HG03342 (cell line): Measurements from ENCODE around the gene E2F2.
"Not testable (repeated sequence)": the region's sequence is repeated elsewhere in the genome, so short reads cannot be mapped to it uniquely, and the experiment has no call there.

Experiments used
- ATAC-seq: cut with Tn5 transposase; IDR thresholded peaks from one replicate; pipeline ENCODE4 v1.9.1; 2021; ENCODE audit warnings: mild to moderate bottlenecking, moderate library complexity; ENCODE audit not compliant: unreplicated experiment

E2F2 gene

DNA sequence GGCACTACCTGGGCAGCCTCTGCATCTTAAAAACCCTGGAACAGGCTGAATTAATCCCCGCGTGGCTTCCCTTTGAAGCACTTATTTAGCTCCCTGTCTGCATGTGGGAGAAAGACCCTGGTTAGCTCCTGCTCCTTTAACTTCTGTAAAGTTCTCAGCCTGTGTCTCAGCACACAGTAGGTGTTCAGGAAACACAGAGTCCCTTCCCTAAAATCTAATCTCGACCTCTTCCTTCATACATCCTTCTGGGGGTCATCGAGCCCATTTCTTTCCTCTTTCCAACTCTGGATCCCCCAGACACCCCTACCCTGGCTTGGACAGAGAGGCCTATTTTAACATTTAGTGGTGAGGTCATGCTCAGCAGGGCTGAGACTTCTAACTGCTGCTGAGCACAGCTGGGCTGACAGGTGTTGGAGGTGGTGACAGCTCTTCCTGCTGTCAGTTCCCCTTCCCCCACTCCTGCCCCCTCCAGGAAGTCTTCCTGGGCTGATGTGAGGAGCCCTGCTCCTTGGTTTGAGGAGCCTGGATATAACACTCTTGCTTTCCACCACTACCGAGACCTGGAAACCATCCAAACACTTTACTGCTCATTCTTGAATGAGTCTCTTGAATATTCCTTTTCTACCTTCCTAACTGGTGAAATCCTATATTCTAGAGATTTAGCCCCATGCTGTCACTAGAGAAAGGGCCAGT is 5.3 kb downstream of the E2F2 start:
- peak; percentile 35 for ATAC-seq

DNA sequence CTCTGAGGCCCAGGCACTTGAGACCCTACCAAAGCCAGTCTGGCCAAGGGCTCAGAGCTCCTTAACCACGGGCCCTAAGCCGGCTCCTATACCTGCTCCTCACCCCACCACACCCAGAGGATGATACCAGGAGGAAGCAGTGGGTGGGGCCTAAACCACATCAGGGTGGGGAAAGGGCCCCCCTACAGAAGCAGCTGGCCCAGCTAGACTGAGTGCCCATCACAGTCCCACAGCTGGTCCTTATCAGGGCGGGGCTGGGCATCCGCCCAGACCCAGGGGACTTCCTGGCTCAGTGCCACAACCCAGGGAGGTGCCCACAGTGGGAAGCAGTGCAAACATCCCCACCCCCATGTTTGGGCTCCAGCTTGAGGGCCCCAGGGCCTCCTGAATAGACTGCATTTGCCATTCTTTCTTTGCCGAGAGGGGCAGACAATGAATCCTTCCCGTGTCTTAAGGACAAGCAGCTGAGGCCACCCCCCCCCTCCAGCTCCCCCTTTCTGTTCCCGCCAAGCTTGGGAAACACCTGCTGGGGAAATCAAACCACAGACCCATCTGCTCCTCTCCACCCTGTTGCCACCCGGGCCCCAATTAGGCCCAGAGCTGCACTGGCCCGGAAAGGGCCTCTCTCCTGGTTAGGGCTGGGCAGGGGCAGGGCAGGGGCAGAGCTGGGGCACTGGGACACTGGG is 6.2 kb downstream of the E2F2 start:
- ATAC-seq, result no peak

DNA sequence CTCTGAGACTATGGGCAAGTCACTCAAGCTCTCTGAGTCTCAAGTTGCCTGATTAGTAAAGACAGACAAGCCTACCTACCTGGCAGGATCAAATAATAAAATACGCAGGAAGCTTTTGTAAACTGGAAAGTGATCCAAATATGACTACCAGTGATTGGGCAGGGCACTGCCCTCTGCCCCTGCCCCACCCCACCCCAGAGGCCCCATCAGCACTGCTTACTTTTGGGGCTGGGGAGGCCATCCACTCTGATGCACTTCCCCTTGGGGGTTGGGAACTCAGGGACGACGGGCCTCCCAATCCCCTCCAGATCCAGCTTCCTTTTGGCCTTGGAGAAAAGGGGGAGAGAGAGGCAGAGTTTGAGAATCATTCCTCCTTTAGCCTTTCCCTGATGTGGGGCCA is 6.9 kb downstream of the E2F2 start:
- ATAC-seq, result no peak

DNA sequence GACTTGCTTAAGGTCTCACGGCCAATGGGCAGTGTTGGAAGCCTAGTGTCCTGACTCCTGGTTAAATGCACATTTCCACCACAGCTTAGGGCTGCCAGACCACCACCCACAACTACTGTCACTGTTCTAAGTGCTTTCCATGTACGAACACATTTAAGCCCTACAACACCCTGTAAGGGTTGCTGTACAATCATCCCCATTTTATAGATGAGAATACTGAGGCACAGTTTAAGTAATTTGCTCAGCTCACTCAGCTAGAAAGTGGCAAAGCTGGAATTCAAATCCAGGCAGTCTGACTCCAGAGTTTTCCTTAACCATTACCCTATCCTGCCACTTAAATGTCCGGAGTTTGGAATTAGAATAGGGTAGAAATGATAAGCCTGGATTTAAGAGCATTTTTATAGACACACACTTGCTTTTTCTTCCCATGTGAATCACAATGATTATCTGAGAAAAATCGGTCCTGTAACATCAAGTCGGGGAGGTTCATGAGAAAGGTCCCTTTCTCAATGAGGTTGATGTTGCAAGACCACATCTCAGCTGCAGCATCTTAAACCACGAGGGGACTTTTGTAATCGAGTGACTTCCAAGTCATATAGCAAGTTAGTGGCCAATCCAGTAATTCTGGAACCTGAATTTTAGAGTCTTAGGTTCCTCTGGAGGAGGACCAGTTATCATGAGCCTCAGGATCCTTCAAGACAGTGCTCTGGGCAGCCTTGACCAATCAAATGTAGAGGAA is 8.6 kb downstream of the E2F2 start:
- ATAC-seq, result no peak

DNA sequence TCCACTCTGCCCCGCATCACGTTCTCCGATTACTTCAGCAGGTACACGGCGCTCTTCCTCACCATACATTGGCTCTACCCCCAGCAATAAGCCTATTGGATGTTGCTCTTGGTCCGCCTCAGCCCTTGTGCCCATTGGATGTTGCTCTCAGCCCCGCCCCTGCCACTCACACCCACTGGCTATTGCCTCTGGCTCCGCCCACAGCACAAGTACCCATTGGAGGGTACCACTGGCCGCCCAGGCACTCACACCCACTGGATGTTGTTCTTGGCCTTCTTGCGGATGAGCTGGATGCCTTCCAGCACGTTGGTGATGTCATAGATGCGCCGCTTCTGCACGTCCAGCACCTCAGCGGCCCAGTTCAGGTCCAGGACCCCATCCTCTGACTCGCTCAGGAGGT is 9.4 kb downstream of the E2F2 start:
- ATAC-seq, result no peak

DNA sequence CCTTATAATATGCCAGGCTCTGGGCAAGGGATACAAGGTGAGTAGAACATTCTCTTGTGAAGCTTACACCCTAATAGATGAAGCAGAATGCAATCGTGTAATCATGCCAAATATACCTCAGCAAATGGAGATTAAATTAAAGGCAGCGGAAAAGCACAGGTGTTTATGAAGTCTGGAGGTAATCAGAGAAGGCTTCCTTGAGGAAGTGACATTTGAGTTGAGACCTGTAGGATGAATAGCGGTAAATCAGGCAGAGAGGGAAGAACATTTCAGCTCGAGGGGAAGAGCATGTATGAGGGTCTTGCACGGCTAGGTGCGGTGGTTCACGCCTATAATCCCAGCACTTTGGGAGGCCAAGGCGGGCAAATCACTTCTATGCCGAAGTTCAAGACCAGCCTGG is 13.5 kb downstream of the E2F2 start:
- no peak for ATAC-seq

DNA sequence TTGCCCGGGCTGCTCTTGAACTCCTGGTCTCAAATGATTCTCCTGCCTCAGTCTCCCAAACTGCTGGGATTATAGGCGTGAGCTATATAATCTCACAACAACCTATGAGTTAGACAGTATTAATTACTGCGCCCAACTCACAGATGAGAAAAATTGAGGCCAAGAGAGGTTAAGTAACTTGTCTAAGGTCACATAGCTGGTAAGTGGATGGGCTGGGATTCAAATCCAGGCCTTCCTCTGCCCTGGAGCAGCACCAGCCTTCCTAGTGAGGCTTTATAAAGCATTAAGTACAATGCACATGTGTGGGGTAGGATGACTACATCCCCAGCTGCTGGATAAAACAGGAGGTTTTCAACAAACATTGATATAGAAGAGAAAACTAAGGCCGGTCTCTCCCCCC is 15.1 kb downstream of the E2F2 start:
- ATAC-seq, result no peak

DNA sequence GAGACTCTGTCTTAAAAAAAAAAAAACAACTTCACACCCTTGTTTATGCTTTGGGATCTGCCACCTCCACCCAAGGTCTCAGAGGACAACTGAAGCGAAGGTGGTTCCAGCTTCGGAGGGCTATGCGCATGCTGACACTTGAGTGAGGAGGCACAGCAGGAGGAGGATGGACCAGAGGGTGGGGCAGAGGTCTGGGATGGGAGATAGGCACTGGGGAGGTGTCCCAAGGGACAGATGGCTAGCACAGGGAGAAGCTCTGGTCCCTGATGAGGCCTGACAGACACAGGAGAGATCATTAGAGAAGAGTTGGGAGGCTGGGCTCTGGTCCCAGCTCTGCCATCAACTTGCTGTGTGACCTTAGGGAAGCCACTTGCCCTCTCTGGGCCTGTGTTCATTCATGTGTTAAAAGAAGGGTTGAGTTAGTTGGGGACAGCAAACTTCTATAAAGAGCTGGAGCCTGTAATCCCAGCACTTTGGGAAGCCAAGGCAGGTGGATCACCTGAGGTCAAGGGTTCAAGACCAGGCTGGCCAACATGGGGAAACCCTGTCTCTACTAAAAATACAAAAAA is 16.8 kb downstream of the E2F2 start:
- no peak for ATAC-seq

DNA sequence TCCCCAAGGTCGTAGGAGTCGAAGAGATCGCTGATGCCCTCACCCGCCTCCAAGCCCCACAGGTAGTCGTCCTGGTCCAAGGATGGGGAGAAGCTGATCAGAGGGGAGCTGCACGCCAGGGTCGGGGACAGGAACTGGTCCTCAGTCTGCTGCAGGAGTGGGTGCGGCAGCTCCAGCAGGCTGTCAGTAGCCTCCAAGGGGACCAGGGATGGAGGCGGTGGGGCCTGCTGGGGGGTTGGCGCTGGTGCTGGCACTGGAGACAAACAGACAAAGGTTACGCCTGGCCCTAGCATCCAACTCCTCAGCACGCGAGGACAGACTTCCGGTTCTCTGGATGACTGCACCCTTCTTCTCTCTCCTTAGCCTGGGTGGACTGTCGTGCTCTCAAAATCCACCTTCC is 21.1 kb downstream of the E2F2 start:
- no peak for ATAC-seq

DNA sequence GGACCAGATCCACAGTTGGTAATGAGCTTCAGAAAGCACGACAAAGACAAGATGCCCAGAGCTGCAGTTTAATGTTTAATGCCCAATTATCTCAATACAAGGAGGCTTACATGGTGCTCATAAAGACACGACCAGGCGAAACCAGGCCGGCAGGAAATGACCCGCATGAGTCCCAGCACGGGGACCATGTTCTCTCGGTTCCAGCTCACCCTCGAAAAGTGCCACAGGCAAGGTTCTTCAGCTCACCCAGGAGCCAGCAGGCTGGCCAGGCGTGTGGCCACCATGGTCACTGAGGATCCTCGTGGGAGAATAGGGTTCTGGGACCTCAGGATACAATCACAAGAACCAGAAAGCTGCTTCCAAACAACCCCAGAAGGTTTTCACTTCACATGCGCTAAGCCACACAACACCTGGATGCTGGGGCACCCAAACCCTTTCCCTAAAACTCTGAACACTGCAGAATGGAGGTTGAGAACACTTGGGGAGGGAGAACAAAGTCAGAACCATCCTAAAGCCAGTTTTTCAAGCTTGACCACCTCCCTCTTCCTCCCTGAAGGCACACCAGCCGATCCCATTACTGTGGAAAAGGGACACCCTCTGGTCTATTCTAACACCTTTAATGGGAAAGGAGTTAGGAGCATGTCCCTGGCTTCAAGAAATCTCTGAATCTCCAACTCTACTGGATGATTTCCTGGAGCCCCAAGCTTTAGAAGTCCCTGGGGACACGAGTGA is 24.5 kb downstream of the E2F2 start:
- ATAC-seq, result no peak

DNA sequence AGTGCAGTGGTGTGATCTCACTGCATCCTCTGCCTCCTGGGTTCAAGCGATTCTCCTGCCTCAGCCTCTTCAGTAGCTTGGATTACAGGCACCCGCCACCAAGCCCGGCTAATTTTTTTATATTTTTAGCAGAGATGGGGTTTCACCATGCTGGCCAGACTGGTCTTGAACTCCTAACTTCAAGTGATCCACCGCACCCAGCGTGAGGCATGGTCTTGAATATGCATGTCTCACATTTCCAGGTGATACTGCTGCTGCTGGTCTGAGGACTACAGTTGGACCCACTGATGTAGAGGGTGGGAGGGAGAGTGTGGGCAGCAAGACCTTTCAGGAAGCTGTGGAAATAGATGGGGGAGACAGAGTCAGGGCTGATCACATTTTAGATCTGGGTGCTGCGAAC is 25.2 kb downstream of the E2F2 start:
- no peak for ATAC-seq

DNA sequence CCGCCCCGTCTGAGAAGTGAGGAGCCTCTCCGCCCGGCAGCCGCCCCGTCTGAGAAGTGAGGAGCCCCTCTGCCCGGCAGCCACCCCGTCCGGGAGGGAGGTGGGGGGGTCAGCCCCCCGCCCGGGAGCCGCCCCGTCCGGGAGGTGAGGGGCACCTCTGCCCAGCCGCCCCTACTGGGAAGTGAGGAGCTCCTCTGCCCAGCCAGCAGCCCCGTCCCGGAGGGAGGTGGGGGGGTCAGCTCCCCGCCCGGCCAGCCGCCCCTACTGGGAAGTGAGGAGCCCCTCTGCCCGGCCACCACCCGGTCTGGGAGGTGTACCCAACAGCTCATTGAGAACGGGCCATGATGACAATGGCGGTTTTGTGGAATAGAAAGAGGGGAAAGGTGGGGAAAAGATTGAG is 26.9 kb downstream of the E2F2 start:
- ATAC-seq, result not testable (repeated sequence)

DNA sequence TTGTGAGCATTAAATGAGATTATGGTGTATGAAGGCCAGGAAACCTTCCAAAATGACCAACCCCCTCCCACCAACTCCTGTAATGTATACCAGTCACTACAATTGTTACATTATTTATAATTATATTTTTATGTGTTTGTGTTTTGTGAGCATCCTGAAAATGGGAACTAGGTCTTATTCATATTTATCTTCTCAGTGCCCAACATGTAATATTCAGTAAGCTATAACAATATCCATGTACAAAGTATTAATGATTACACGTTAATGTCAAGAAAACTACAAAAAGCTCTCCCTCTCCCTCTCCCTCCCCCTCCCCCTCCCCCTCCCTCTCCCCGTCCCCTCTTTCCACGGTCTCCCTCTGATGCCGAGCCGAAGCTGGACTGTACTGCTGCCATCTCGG is 28.1 kb downstream of the E2F2 start:
- no peak for ATAC-seq

DNA sequence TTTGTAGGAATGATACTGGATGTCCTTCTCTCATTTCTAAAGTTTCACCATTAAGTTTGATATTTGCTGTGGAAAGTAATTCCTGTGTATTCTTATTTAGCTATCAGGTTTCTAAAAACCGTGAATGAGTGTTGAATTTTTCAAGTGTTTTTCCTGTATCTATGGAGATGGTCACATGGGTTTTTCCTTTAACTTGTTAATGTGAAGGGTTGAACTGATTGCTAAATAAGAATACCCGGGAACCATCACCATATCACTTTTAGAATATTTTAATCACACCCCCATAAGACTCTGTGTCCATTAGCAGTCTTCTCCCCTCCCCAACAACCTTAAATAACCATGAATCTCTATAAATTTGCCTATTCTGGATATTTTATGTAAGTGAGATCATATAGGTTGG is 30.6 kb downstream of the E2F2 start:
- no peak for ATAC-seq

DNA sequence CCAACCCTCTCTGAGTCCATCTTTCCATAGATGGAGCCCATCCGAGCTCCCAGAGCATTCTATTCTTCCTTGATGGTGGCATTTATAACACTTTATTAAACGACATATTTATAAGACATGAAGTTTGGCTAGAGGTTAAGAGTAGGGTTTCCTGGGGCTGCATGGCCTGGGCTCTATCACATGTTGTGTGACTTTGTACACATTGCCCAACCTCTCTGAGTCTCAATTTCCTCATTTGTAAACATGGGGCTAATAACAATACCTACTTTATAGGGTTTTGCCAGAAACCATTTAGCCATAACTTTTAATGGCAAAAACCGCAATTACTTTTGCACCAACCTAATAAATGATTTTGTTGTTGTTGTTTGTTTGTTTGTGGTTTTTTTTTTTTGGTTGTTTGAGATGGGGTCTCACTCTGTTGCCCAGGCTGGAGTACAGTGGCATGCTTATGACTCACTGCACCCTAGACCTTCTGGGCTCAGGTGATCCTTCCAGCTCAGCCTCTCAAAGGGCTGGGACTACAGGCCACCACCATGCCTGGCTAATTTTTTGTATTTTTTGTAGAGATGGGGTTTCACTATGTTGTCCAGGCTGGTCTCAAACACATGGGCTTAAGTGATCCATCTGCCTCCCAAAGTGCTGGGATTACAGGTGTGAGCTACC is 33.1 kb downstream of the E2F2 start:
- ATAC-seq, result no peak

DNA sequence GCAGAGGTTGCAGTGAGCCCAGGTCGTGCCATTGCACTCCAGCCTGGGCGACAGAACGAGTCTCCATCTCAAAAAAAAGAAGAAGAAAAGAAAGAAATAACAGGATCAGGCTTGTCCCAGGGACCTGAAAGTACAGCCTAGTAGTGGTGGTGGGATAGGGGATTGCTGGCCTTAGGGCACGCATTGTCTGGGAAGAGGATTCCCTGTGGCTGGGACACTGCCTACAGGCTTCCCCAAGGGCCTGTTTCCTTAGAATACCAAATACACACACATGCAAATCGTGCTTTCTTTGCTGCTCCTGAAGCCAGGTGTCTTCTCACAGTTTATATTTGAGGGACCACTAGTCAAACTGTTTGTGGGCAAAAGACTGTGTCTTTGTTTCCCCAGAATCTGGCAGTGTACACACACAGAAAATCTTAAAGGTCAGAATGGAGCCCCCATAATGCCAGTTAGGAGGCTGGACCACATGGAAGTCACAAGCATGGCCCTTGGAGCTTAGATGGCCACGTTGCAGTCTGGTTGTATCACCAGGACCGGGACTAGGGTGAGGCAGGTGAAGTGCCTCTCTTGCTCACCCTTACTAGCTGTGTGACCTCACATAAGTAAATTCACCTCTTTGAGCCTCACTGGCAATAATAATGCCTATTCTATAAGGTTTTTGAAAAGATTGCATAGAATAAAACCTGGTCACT is 34.4 kb downstream of the E2F2 start:
- ATAC-seq, result no peak

DNA sequence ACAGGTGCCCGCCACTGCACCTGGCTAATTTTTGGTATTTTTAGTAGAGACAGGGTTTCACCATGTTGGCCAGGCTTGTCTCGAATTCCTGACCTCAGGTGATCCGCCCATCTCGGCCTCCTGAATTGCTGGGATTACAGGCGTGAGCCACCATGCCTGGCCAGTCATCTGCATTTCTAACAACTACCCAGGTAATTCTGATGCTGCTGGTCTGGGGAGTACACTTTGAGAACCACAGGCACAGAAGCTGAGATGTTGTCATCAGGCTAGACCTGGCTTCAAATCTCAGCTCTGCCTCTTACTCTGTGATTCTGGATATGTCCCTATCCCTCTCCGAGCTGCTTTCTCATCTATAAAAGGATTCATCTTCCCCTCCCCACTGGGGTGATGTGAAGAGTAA is 36.2 kb downstream of the E2F2 start:
- ATAC-seq, result not testable (repeated sequence)

DNA sequence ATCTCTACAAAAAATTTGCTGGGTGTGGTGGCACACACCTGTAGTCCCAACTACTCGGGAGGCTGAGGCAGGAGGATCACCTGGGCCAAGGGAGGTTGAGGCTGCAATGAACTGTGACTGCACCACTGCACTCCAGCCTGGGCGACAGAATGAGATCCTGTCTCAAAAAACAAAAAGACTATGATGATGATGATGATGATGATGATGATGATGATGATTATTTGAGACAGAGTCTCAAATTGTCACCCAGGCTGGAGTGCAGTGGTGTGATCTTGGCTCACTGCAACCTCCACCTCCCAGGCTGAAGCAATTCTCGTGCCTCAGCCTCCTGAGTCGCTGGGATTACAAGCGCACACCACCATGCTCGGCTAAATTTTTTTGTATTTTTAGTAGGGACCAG is 38.3 kb downstream of the E2F2 start:
- ATAC-seq, result not testable (repeated sequence)

DNA sequence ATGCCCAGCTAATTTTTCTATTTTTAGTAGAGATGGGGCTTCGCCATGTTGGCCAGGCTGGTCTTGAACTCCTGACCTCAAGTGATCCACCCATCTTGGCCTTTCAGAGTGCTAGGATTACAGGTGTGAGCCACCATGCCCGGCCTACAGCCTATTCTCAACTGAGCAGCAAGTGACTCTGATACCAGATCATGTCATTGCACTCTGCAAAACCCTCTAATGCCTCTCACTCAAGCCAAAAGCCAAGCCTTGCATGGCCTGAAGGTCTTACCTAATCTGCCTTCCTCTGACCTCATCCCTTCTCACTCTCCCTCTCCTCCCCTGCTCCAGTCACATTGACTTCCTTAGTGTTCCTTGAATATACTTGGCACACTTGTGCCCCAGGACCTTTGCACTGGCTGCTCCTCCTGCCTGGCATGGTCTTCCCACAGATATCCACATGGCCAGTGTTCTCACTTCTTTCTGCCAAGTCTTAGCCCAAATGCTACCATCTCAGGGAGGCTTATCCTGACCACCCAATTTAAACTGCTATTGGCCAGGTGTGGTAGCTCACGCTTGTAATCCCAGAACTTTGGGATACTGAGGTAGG is 38.8 kb downstream of the E2F2 start:
- ATAC-seq, result no peak

DNA sequence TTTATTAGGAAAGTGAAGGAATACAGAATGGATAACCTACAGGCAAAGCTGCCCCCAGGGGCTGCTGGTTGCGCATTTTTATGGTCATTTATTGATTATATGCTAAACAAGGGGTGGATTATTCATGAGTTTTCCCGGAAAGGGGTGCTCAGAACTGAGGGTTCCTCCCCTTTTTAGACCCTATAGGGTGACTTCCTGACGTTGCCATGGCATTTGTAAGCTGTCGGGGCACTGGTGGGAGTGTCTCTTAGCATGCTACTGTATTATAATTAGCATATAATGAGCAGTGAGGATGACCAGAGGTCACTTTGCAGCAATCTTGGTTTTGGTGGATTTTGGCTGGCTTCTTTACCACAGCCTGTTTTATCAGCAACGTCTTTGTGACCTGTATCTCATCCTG is 41.2 kb downstream of the E2F2 start:
- no peak for ATAC-seq
